WTC11 (cell line): Measurements from ENCODE around the gene AIP.

Experiments
- ARID4B ChIP-seq: sonication (generic); formaldehyde crosslinking; IDR thresholded peaks from 2 replicates; pipeline ENCODE4 v1.8.0; 2023; ENCODE audit warnings: missing genetic modification reagents, mild to moderate bottlenecking, borderline replicate concordance
- ATF1 ChIP-seq: sonication (generic); formaldehyde crosslinking; IDR thresholded peaks from 2 replicates; pipeline ENCODE4 v1.8.1; 2023; ENCODE audit warnings: mild to moderate bottlenecking, moderate library complexity, missing genetic modification reagents
- ATF2 ChIP-seq: sonication (generic); formaldehyde crosslinking; IDR thresholded peaks from 2 replicates; pipeline ENCODE4 v1.8.1; 2022; ENCODE audit warnings: low read depth, missing genetic modification reagents, borderline replicate concordance
- CBFB ChIP-seq: sonication (generic); formaldehyde crosslinking; IDR thresholded peaks from 2 replicates; pipeline ENCODE4 v1.8.1; 2022; ENCODE audit warnings: mild to moderate bottlenecking, low read depth, missing genetic modification reagents
- CTCF ChIP-seq: fragments of 200-600 bp; IDR thresholded peaks from 2 replicates; pipeline ENCODE4 v1.8.0; 2022; ENCODE audit warnings: antibody characterized with exemption
- FOXP1 ChIP-seq: sonication (generic); formaldehyde crosslinking; IDR thresholded peaks from 2 replicates; pipeline ENCODE4 v1.8.0; 2022; ENCODE audit warnings: missing genetic modification reagents, mild to moderate bottlenecking, moderate library complexity, borderline replicate concordance
- GTF2I ChIP-seq: fragments of 250-450 bp; sonication (Bioruptor Pico); conservative IDR thresholded peaks from 2 replicates; pipeline ENCODE4 v1.4.0; 2021; ENCODE audit warnings: mild to moderate bottlenecking
- JUN ChIP-seq: sonication (generic); formaldehyde crosslinking; IDR thresholded peaks from 2 replicates; pipeline ENCODE4 v1.8.0; 2023; ENCODE audit warnings: mild to moderate bottlenecking, missing genetic modification reagents
- NFYB ChIP-seq: sonication (generic); formaldehyde crosslinking; conservative IDR thresholded peaks from 2 replicates; pipeline ENCODE4 v1.8.0; 2022; ENCODE audit warnings: low read depth, missing genetic modification reagents
- USF1 ChIP-seq: sonication (generic); formaldehyde crosslinking; IDR thresholded peaks from 2 replicates; pipeline ENCODE4 v1.8.0; 2022; ENCODE audit warnings: mild to moderate bottlenecking, missing genetic modification reagents
- ZNF138 ChIP-seq: sonication (generic); formaldehyde crosslinking; conservative IDR thresholded peaks from 2 replicates; pipeline ENCODE4 v1.8.1; 2022; ENCODE audit warnings: mild to moderate bottlenecking, moderate library complexity, missing genetic modification reagents
- ZNF425 ChIP-seq: fragments of 250-450 bp; sonication (Bioruptor Pico); conservative IDR thresholded peaks from 2 replicates; pipeline ENCODE4 v1.9.0; 2021; ENCODE audit warnings: mild to moderate bottlenecking

- TF ChIP-seq CTCF: no peak
- TF ChIP-seq ZNF425: no peak
- TF ChIP-seq FOXP1 (CRISPR knock-in tag): no peak
- TF ChIP-seq ZNF138 (CRISPR knock-in tag): no peak
- no peak for TF ChIP-seq ATF1 (CRISPR knock-in tag)
- no peak for TF ChIP-seq CBFB (CRISPR knock-in tag)
- TF ChIP-seq ARID4B (CRISPR knock-in tag): no peak
- TF ChIP-seq JUN: no peak
- TF ChIP-seq GTF2I: no peak
- TF ChIP-seq USF1 (CRISPR knock-in tag): no peak
- TF ChIP-seq ATF2 (CRISPR knock-in tag): no peak
- TF ChIP-seq NFYB (CRISPR knock-in tag): no peak
Measured at GRCh38 chr11:67492069-67492727, 9.4 kb downstream of the AIP start.
